ENCODE results near the gene RFPL4A.
"Not testable (repeated sequence)": the region's sequence is repeated elsewhere in the genome, so short reads cannot be mapped to it uniquely, and the experiment has no call there.

GRCh38 chr19:55769632-55770031 is 10.7 kb downstream of the RFPL4A start:
- not testable (repeated sequence) for TF ChIP-seq EHMT2 (IDR thresholded peaks at IDR 0.05; ENCODE audit: low read depth); CTCF (IDR thresholded peaks at IDR 0.05); RCOR1 (IDR thresholded peaks at IDR 0.05; ENCODE audit: low read depth, low read length); RAD21 (conservative IDR thresholded peaks at IDR 0.05 in 1 of 2, IDR thresholded peaks at IDR 0.05 in 1 of 2)

Measured in A549 (cell line).